ENCODE measurements around the gene ADGRV1.

Gene ADGRV1, protein sequence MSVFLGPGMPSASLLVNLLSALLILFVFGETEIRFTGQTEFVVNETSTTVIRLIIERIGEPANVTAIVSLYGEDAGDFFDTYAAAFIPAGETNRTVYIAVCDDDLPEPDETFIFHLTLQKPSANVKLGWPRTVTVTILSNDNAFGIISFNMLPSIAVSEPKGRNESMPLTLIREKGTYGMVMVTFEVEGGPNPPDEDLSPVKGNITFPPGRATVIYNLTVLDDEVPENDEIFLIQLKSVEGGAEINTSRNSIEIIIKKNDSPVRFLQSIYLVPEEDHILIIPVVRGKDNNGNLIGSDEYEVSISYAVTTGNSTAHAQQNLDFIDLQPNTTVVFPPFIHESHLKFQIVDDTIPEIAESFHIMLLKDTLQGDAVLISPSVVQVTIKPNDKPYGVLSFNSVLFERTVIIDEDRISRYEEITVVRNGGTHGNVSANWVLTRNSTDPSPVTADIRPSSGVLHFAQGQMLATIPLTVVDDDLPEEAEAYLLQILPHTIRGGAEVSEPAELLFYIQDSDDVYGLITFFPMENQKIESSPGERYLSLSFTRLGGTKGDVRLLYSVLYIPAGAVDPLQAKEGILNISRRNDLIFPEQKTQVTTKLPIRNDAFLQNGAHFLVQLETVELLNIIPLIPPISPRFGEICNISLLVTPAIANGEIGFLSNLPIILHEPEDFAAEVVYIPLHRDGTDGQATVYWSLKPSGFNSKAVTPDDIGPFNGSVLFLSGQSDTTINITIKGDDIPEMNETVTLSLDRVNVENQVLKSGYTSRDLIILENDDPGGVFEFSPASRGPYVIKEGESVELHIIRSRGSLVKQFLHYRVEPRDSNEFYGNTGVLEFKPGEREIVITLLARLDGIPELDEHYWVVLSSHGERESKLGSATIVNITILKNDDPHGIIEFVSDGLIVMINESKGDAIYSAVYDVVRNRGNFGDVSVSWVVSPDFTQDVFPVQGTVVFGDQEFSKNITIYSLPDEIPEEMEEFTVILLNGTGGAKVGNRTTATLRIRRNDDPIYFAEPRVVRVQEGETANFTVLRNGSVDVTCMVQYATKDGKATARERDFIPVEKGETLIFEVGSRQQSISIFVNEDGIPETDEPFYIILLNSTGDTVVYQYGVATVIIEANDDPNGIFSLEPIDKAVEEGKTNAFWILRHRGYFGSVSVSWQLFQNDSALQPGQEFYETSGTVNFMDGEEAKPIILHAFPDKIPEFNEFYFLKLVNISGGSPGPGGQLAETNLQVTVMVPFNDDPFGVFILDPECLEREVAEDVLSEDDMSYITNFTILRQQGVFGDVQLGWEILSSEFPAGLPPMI (N-terminal part only)

DNA sequence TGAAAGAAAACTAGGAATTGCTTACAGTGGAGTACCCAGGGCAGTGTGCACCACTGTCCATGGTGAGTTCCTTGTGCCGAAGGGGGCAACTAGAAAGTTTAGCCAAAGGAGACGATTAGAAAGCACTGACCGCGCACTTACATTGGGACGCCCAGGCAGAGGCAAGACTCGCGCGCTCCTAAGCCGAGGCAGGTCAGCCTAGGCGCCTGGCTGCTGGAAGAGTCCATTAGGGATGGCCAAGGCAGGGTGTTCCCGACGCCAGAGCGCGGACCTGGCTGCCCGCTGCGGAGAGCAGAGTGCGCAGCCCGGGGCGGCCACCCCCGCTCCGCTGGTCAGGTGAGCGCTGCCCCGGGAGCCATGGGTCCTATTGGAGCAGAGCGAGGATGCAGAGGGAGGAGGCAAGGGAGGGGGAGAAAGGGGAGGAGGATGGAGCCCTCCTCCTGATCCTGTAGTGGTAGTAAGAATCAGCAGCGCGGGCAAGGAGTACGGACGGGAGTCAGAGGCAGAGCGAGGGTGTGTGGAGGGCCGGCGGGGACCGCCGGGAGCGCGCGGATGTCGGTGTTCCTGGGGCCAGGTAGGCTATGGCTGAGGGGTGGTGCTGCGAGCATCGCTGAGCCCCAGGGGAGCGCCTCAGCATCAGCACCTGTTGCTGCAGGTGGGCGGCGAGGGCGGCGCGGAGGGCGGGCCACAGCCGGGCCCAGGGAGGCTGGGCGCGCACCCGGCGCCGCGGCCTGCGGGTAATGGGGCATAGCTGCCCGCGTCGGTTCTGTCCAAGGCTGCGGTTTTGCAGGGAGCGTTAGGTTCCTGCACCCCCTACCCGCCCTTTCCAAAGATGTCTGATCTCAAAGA lies at the start of gene ADGRV1:
TSS of gene ADGRV1 (plus strand) at position 454 of the 849 bp plus-strand sequence. CDS start at position 553, 99 bp downstream.
- DNase-seq (ENCODE audit: low spot score) (no peak), FAIRE-seq (no peak)

DNA sequence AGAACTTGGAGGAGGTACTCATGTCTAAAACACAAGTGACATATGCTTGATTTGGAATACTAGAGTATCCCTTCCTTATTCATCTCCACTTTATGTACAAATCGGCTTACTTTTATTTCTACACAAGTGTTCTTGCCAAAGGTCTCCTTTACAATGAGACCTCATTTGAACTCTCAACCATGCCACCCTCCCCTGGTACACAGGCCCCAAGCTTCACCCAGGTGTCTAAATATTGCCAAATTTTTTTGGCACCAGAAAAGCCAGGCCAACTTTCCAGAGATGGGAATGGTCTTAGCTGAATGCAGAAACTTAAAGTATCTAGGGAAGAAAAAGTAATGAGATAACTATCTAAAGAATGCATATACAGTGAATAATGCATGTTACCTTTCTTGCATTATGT lies 48.2 kb upstream of the ADGRV1 start:
- DNase-seq (ENCODE audit: low spot score) (no peak), FAIRE-seq (no peak)

DNA sequence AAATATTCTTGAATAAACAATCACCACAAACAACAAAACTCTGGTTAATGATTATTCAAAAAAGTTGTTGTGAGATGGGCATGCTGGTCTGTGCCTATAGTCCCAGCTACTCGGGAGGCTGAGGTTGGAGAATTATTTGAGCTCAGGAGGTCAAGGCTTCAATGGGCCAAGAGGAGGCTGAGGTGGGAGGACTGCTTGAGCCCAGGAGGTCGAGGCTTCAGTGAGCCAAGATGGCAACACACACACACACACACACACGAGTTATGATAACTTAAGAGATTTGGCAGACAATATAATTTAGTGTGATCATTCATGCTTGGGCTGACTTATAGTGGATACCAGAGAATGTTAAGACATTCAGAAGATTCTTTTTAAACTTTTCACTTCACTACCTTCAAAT lies 44.1 kb upstream of the ADGRV1 start:
- FAIRE-seq: no peak

DNA sequence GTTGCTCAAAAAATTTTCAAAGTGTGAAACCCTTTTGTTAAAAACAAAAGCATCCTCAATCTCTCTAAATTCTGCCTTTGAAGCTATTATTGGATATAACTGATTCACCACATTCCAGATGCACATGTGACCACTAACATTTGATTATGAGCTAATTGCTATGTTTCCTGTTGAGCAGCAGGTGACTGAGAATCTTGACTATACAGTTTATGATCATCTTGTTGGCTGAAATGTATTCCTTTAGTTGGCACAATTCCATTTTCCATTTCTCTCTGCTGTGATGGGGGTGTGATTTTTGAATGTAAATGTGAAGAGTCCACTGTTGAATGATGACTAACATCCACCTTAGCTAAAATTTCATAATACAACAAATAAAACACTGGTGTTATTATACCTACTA lies 39.9 kb upstream of the ADGRV1 start:
- FAIRE-seq: no peak
- no peak for DNase-seq (ENCODE audit: low spot score)

More for the DNA sequence above, 44.1 kb upstream of the ADGRV1 start:
- no peak for DNase-seq (ENCODE audit: low spot score)

DNA sequence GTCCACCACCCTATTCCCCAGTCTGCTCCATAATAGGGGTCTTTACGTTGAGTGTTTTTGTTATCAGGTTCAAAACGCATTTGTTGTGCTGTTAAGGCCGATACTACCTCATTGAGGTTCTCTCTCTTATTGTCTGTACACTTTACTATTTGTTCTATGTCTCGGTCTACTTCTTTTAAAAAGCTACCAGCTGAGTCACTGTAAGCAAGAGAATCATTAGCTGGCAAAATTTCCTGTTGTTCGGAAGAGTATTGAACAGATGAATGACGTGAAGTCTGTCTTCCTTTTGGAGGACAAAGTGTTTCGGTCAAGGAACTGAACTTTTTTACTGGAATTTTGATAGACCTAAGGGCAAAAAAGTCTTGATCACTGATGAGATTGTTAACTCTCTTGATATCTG lies 39.5 kb upstream of the ADGRV1 start:
- no peak for FAIRE-seq
- DNase-seq (ENCODE audit: low spot score): no peak

DNA sequence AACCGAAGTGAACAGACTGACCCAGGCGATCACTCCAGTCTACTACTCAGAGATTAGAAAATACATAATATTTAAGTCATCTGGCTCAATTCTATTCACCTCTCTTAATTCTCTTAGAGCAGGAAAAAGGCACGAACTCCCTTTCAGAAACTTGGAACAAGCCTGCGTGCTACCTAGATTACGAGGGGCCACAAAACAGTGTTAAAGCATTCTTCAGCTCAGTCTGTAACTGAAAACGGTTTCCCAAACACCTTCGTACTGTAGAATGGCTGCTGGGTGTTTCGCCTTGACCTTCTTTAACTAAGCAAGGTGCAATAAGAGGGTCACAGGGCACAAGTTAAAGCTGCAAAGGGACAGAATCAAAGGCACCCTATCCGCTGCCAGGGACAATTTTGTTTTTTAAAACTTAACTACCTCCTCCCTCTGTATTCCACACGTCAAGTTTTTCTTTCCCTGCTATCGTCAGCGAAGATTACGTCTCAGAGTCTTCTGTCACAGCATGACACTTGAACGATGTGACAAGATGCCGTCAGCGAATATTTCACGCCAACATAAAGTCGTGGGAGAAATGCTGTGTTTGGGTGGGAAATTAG lies 29.9 kb upstream of the ADGRV1 start:
- no peak for DNase-seq (ENCODE audit: low spot score)
- no peak for FAIRE-seq

DNA sequence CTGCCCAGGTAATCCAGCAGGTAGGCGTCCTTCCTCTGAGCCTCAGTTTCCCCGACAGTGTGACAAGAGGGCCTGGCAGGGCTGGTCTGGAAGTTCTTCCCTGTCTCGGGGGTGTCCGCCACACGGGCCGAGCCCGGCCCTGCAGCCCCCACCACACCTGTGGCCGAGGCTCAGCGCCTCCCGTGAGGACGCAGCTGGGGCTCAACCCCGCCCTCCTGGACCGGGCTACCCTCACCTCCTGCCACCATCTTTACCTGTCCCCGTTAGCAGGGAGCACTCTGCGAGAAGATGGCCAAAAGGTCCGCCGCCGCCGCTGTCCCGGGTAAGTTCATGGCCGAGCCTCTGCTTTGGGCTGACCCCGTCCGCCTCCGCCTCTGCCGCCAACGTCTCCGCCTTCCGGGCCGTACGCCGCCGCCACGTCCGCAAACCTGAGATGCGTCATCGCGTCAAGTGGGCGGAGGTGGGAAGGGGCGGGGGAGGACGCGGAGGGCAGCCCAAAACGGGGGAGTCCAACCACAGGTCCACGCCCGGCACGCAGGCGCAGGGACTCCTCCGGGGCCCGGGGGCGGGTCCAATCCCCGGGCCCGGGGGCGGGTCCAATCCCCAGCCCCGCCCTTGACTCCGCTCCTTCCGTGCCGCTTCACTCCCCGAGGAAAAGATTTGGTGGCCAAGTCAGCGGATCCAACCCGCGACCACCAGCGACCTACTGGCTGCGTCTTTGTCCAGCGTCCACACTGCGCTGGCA lies 29.2 kb upstream of the ADGRV1 start, which contains the start of gene LYSMD3:
TSS of gene LYSMD3 (minus strand) at position 391 of the 745 bp plus-strand sequence. CDS start 4,295 bp downstream, outside the sequence.
- FAIRE-seq (no peak), DNase-seq (ENCODE audit: low spot score) (peak; percentile 77)

DNA sequence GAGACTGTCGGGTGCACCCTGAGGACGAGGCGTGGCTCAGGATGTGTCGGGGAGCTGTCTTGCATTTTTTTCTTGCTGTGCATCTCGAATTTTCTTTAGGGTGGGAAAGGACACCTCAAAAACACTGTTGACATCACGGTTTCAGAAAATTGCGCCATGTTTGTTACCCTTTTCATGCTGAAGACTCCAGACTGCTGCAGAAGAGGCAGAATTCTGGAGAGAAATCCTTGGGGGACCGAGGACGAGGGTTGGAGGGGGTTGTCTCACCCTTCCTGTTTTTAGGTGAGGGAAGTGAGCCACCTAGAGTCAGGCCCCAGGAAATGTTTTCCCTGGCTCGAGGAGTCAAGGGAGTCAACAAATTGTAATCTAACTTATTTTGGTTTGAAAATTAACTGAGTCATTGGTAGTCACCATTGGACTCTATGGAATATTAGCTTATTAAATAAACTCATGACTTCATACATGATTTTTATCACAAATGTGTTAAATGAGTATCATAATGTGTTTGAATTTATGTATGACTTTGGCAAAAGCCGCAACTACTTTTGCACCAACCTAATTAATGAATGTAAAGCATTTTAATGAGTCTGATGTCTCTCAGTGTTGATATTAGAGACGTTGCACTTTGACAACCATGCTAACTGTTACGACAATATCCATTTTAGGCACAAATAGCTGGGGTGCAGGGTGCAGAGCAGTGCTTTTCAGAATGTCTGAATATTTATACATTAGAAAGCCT lies 28.5 kb upstream of the ADGRV1 start:
- FAIRE-seq (no peak), DNase-seq (ENCODE audit: low spot score) (peak; percentile 14)

DNA sequence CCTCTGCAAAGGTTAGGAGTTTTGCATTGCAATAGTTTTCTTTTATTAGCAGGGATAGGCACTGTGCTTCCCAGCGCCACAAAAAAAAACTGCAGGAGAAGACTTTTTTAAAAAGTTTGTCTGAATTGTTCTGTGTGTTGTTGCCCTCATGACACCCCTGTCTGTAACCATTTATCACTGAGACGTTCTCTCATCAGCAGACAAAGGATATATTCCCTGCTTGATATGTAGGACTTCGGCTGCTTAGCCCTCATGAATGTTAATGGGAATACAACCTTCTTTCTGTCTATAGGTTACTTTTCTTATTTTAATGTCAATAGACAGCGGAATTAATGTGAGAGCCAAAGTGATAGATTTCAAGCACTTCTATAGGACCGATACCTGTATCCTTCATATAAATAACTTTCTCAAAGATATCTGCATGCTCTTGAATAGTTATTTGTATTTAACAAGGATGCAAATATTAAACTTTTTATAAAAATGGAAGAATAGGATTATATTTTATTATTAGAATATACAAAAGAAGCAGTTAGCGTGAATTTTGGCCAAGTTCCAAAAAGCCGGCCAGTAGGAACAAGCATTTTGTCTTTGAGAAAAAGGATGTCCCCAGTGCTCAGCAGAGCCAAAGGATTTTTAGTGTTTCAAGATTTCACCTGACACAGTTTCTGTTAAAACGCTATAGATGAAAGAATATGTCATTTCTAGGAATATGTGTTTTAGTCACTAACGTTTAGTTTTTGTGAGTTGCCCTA lies 27.7 kb upstream of the ADGRV1 start:
- DNase-seq (ENCODE audit: low spot score) (no peak), FAIRE-seq (no peak)

DNA sequence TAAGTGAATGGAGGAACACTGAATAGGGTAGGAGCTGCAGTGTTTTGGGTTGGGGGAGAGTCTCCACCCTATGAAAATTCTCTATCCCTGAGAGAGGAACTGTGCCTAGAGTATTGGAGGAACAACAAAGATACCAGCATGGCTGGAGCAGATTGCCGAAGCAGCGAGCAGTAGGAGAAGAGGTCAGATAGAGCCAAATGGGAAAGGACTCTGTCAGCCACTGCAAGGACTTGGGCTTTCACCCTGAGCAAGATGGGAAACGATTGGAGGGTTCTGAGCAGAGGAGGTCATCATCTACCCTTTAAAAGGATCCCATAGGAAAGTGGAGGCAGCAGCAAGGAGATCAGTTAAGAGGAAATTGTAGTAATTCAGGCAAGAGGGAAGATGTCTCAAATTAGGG lies 24.8 kb upstream of the ADGRV1 start:
- FAIRE-seq (no peak), DNase-seq (ENCODE audit: low spot score) (no peak)

DNA sequence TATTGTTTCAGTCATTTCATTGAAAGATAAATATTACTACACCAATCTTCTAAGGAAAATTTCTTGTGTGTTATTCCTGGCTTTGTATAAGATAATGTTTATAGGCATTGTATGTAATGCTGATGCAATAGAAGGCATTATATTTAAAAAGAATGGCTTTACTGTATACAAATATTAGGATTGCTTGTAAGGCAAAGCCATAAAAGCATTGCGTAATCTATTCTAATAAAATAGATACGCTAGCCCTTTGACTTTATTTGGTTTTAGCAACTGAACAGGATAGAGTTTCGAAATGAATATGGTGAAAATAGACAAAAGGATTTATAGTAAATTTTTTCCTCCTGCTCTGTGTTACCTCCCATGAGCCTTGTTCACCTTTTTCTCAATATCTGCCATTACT lies 23.7 kb upstream of the ADGRV1 start:
- no peak for DNase-seq (ENCODE audit: low spot score)
- no peak for FAIRE-seq

DNA sequence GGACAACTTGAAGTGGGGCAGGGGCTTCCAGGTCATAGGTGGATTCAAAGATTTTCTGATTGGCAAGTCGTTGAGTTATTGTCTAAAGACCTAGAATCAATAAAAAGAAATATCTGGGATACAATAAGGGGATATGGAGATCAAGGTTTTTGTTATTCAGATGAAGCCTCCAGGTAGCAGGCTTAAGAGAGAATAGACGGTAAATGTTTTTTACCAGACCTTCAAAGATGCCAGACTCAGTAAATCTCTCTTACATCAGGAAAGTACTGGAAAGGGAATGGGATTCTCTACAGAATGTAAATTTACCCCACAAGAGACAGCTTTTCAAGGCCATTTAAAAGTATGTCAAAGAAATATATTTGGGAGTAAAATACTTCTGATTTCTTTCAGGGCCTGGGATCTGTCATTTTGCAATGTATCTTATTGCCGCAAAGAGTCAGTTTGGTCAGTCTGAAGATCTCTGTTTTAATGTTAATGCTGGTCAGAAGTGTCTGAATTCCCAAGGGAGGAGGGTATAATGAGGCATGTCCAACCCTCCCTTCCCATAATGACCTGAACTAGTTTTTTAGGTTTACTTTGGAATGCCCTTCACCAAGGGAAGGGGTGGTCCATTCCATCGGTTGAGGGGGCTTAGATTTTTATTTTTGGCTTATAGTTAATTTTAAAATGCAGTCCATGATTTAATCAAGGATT lies 15.6 kb upstream of the ADGRV1 start:
- DNase-seq (ENCODE audit: low spot score) (no peak), FAIRE-seq (no peak)

DNA sequence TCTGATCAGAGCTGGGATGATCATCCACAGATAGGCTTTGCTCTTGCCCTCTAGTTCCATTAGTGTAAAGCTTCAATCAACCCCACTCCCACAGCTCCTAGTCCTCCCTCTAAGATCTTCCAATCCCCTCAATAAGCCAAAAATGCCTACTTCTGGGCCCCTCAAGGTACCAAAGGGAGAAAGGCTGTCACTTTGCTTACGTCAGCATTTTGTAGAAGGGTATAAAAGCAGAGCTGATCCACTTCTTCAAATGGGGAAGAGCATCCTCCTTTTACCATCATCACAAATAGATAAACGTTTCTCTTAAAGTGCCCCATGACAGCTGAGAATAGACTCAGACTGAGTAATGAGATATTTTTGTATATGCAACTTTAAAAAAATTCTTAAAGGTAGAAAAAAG lies 13.1 kb upstream of the ADGRV1 start:
- FAIRE-seq: no peak
- no peak for DNase-seq (ENCODE audit: low spot score)

DNA sequence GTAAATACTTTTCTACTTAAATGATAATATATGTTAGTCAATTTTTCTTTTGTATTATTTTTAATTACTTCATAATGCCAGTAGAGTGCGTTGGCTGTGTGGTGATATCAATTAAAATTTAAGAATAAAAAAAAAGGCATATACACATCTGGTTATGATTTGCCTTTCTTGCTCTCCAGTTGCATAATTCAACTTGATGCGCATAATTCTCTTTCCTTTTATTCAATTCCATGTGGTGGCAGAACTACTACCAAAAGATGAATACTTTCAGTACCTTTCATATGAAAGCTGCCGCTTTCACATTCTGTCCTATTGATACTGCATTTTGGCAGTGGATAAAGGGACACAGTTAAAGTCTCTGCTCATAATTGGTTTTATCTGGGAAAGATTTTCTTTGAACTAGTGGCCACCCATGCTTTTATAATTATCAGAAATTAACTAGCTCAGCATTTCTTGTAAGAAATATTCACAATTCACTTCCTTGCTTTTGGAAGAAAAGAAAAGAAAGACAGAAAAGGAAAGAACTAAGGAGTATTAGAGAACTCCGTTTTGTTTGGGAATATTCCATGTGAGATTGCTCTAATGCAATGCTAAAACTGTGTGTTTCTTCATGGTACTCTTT lies 12.3 kb upstream of the ADGRV1 start:
- DNase-seq (ENCODE audit: low spot score) (no peak), FAIRE-seq (no peak)

DNA sequence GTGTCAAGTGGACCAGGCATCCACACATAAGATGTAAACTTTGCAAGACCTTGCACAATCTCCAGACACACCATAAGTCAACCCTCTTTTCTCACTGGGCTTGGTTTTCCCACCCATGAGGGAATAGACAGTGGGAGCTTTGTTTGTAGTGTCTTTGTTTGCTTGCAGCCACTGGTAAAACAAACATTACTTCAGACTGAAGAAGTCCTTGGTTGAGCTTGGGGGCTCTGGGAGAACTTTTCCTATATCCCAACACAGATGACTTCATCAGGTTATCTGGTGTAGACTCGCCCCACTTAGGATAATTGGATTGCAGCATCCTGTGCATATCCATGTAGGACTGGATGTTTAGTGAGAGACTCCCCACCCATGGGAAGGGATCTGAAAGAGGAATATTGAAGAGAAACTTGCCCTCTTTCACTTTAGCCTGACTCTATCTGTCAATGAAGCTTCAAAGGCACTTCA lies 11.5 kb upstream of the ADGRV1 start:
- DNase-seq (ENCODE audit: low spot score) (no peak), FAIRE-seq (no peak)

DNA sequence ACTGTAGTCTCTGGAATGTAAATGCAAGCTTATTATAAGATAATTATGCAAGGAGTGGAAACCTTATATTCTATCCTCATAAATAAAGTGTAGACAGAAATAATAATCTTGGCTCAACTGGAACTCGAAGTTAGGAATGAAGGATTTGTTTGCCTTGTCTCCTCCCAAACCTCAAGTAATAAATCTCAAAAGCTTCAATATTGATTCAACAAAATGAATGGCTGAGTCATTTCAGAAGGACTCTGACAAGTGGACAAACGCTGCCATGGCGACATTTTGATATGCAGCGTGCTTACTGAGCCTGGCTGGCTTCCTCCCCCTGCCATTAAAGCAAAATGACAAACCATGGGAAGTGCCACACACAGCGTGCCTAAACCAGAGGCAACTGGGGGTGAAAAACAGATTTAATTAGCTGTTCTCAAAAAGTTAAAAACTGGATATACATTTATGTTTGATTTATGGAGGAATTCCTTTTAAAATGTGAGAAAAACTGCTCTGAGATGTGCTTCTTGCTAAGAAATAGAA lies 10.5 kb upstream of the ADGRV1 start:
- FAIRE-seq (no peak), DNase-seq (ENCODE audit: low spot score) (no peak)

DNA sequence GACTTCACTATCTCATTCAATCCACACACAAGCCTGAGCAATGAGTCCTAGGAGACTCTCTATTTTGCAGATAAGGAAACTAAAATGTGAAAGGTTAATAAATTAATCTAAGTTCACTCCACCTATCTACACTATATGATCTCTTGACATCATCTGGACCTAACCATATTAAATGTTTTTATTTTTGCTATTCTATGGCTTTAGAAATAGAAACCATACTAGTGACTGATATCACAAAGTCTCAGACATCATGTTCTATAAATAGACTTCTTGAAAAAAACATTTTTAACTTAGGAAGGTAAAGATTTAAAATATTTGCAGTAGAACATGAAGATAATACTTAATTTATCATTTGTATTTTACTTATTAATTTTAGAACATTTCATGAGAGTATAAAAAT lies 9.4 kb upstream of the ADGRV1 start:
- DNase-seq (ENCODE audit: low spot score) (no peak), FAIRE-seq (no peak)

Measured in RCC 7860 (cell line).